ENCODE measurements around the gene AREG. TPM values are rescaled to one million over a fixed set of nuclear protein-coding genes. Genes with fewer than 3 reads are reported as not detected.

AREG gene
- total RNA-seq, 6 donors from 2014 or later, result 13.6 to 54.7 (median 37.0) TPM

- Histone ChIP-seq H3K27ac (peak overlapping the region in 1 of 4 donors; percentile 35), H3K4me1 (no peaks in the 10 kb centered on the region), H3K27me3 (no peaks in the 10 kb centered on the region), H3K9me3 (no peaks in the 10 kb centered on the region), H3K4me3 (no peak overlapping the region), H3K36me3 (no peaks in the 10 kb centered on the region)
- TF ChIP-seq POLR2A (IDR thresholded peaks at IDR 0.05) (no peak), POLR2AphosphoS5 (IDR thresholded peaks at IDR 0.05) (peak in 1 of 2 donors; percentile 60), EP300 (IDR thresholded peaks at IDR 0.05) (peak in 3 of 4 donors; percentile 75 to 94 (median 90)), CTCF (IDR thresholded peaks at IDR 0.05) (no peak)
- WGBS, 2 donors, result 62 to 72% methylated on average over 11 of the region's 11 CpGs
- DNase-seq (no peak), ATAC-seq (ENCODE audit: low FRiP score in 2 of 2) (peak in 1 of 2 donors; percentile 31)
Observed at GRCh38 chr4:74431113-74431826, 13.7 kb upstream of the AREG start.

GRCh38 chr4:74433043-74433442, 11.9 kb upstream of the AREG start:
- TF ChIP-seq EP300 (IDR thresholded peaks at IDR 0.05) (no peak), CTCF (IDR thresholded peaks at IDR 0.05) (no peak), POLR2AphosphoS5 (IDR thresholded peaks at IDR 0.05) (no peak), POLR2A (IDR thresholded peaks at IDR 0.05) (no peak)
- H3K4me3 ChIP-seq, result no peak overlapping the region
- WGBS, 2 donors, result 80 to 85% methylated on average over 2 of the region's 2 CpGs

GRCh38 chr4:74433541-74434172, 11.3 kb upstream of the AREG start:
- Histone ChIP-seq H3K4me1 (no peaks in the 10 kb centered on the region), H3K36me3 (no peaks in the 10 kb centered on the region), H3K4me3 (no peak overlapping the region), H3K27me3 (no peaks in the 10 kb centered on the region), H3K9me3 (no peaks in the 10 kb centered on the region), H3K27ac (no peak overlapping the region)
- 76 to 97% methylated on average over 7 of the region's 7 CpGs for WGBS, 2 donors
- DNase-seq (no peak), ATAC-seq (ENCODE audit: low FRiP score in 2 of 2) (no peak)
- TF ChIP-seq EP300 (IDR thresholded peaks at IDR 0.05) (no peak), CTCF (IDR thresholded peaks at IDR 0.05) (no peak), POLR2AphosphoS5 (IDR thresholded peaks at IDR 0.05) (no peak), POLR2A (IDR thresholded peaks at IDR 0.05) (no peak)

More at GRCh38 chr4:74433043-74433442, 11.9 kb upstream of the AREG start:
- no peaks in the 10 kb centered on the region for H3K36me3 ChIP-seq
- H3K4me1 ChIP-seq, result no peaks in the 10 kb centered on the region
- no peak for DNase-seq
- H3K27me3 ChIP-seq, result no peaks in the 10 kb centered on the region
- no peaks in the 10 kb centered on the region for H3K9me3 ChIP-seq
- no peak for ATAC-seq (ENCODE audit: low FRiP score in 2 of 2)
- no peak overlapping the region for H3K27ac ChIP-seq

- Histone ChIP-seq H3K4me1 (no peaks in the 10 kb centered on the region), H3K4me3 (no peak overlapping the region), H3K9me3 (no peaks in the 10 kb centered on the region), H3K36me3 (no peaks in the 10 kb centered on the region), H3K27me3 (no peaks in the 10 kb centered on the region), H3K27ac (no peak overlapping the region)
- 50 to 65% methylated on average over 1 of the region's 1 CpG for WGBS, 2 donors
- no peak for DNase-seq
- ATAC-seq (ENCODE audit: low FRiP score in 2 of 2), result no peak
- no peak for TF ChIP-seq CTCF (IDR thresholded peaks at IDR 0.05)
- TF ChIP-seq EP300 (IDR thresholded peaks at IDR 0.05), result no peak
- TF ChIP-seq POLR2AphosphoS5 (IDR thresholded peaks at IDR 0.05), result no peak
- no peak for TF ChIP-seq POLR2A (IDR thresholded peaks at IDR 0.05)
Observed at GRCh38 chr4:74435296-74435695, 9.6 kb upstream of the AREG start.
